Muscle of leg (tissue), 16 donors: ENCODE measurements around the gene GBE1. TPM values are rescaled to one million over a fixed set of nuclear protein-coding genes. Genes with fewer than 3 reads are reported as not detected.

Experiments used
- DNase-seq: peaks from one replicate; pipeline ENCODE4 v3.0.0; 2013
- H3K27ac ChIP-seq: one replicate; pipeline ENCODE4 v1.5.1; 2013; ENCODE audit warnings: mild to moderate bottlenecking, low read length, control low read depth
- H3K27me3 ChIP-seq: one replicate; pipeline ENCODE4 v1.6.1; 2013; ENCODE audit warnings: low read length; ENCODE audit not compliant: control insufficient read depth, insufficient read depth
- H3K36me3 ChIP-seq: one replicate; pipeline ENCODE4 v1.6.1; 2013; ENCODE audit warnings: low read length; ENCODE audit not compliant: control insufficient read depth, insufficient read depth
- H3K4me1 ChIP-seq: one replicate; pipeline ENCODE4 v1.6.1; 2013; ENCODE audit warnings: low read length; ENCODE audit not compliant: control insufficient read depth, insufficient read depth
- H3K4me3 ChIP-seq: one replicate; pipeline ENCODE4 v1.5.1; 2013; ENCODE audit warnings: low read length, control low read depth
- H3K9me3 ChIP-seq: replicated peaks from 2 replicates; pipeline ENCODE4 v1.6.1; 2013; ENCODE audit warnings: low read depth, low read length; ENCODE audit not compliant: control insufficient read depth
- WGBS: methylation state at CpG from one replicate; pipeline ENCODE4 v1.1.5; 2013; ENCODE audit warnings: missing lambda C conversion rate; ENCODE audit not compliant: insufficient coverage; 5-methylcytosine and 5-hydroxymethylcytosine counted together
- long read RNA-seq, 11 donors: transcript quantifications; one replicate each; lab custom pipeline, GENCODE V29; 2026
- polyA plus RNA-seq, 8 donors: library from polyadenylated mRNA; unstranded; fragments of 120-200 nt; gene quantifications; one replicate each; pipeline versions ENCODE4 v1.2.1 to v1.2.3, GENCODE V29; 2013; ENCODE audit warnings: inconsistent platforms in 1 of 8, low replicate concordance in 1 of 8; ENCODE audit not compliant: insufficient read length in 8 of 8, insufficient read depth in 1 of 8
- total RNA-seq: library from RNA; stranded (reverse); fragments of 120-200 nt; gene quantifications from one replicate; pipeline ENCODE4 v1.2.4, GENCODE V29; 2013

Gene GBE1
- total RNA-seq = 8.8 TPM
- polyA plus RNA-seq = 10 to 100 TPM in 4 of 8 donors, 1 to 10 TPM in 4; 8.1 to 11.2 (median 10.0) TPM
- long read RNA-seq, donor 1 = 0 reads
- long read RNA-seq, donor 2 = 0 reads
- long read RNA-seq, donor 3, partial matches to known transcripts = 5 of 5 reads
- long read RNA-seq, donor 3, other reads (novel, unspliced or antisense) = 0 of 5 reads
- long read RNA-seq, donor 4, partial matches to known transcripts = 0 of 2 reads
- long read RNA-seq, donor 4, other reads (novel, unspliced or antisense) = 0 of 2 reads
- long read RNA-seq, donor 5, transcript GBE1-201 (16 exons, 3,461 nt) = major isoform, 6 of 26 reads
- long read RNA-seq, donor 5, partial matches to known transcripts = 20 of 26 reads
- long read RNA-seq, donor 5, other reads (novel, unspliced or antisense) = 0 of 26 reads
- long read RNA-seq, donor 6, partial matches to known transcripts = 9 of 11 reads
- long read RNA-seq, donor 6, other reads (novel, unspliced or antisense) = 0 of 11 reads
- long read RNA-seq, donor 7, partial matches to known transcripts = 5 of 7 reads
- long read RNA-seq, donor 7, other reads (novel, unspliced or antisense) = 0 of 7 reads
- long read RNA-seq, donor 8, partial matches to known transcripts = 0 of 2 reads
- long read RNA-seq, donor 8, other reads (novel, unspliced or antisense) = 0 of 2 reads
- long read RNA-seq, donor 9, partial matches to known transcripts = 0 of 1 reads
- long read RNA-seq, donor 9, other reads (novel, unspliced or antisense) = 0 of 1 reads
- long read RNA-seq, donor 10, partial matches to known transcripts = 0 of 3 reads
- long read RNA-seq, donor 10, other reads (novel, unspliced or antisense) = 0 of 3 reads
- long read RNA-seq, donor 11, partial matches to known transcripts = 5 of 6 reads
- long read RNA-seq, donor 11, other reads (novel, unspliced or antisense) = 0 of 6 reads

DNA sequence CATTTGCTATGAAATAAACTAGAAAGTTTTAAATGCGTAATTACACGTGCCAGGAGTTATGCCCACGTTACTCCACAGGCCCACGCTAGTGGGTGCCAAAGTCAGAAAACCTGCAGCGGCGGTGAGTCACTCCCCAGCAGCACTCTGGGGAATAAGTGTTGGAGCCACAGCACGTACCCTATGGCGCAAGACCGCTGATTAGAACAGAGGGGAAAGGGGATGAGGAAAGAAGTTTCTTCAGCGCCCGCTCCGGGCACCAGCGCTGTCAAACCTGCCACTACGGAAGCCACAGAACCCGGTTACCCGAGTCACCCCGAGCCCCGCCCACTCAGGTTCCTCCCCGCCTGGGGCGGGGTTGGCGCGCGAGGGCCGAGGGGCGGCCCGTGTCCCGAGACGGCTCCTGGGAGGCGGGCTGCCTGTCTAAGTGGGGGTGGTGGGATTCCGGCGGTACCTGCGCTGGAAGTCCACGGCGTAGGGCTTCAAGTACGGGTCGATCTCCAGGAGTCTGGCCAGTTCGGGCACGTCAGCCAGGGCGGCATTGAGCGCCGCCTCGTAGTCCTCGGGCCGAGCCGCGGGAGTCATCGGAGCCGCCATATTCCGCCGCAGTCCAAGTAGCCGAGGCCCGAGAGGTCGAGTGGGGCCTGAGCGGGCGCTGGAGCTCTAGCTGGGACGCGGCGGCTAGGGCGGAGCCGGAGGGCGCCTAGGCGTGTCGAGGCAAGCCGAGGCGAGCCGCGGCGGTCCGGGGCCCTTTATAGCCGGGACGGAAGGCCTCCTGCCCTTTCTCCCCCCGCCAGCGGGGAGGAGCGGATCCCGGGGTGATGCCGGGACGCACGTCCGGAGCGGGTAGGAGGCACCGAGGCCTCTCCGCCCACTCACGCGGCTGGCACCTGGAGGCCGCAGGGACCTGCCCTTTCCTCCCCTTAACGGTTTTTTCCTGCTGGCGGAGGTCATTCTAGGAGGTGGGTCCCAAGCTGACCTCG lies at the start of gene GBE1:
GBE1 (minus strand) TSS at position 722 of the 980 bp plus-strand sequence; CDS start at position 594, 128 bp downstream.
- under 1% methylated on average over 85 of the region's 88 CpGs for WGBS
- Histone ChIP-seq H3K4me3 (peak within 1 kb of the TSS; percentile 79), H3K36me3 (no peaks in the 10 kb centered on the region), H3K4me1 (no peaks in the 10 kb centered on the region), H3K27ac (peak within 1 kb of the TSS; percentile 96), H3K9me3 (no peaks in the 10 kb centered on the region), H3K27me3 (no peaks in the 10 kb centered on the region)
- DNase-seq = peak; percentile 96

DNA sequence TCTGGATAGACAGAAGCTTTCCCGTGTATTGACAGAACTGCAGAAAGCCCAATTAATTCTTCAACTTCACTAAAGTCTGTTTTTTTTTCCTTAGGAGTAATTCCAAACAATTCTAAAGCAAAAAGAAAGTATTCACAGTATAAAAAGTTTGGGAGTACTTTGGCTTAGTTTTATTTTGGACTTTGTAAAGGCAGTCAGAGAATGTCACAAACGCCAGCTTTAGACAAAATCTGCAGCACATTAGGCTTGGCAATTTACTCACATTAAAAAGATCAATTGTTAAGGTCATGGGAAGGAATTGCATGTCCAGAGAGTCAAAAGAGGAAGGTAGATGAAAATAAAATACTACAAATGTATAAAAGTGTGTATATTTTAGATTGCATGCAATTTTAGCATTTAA lies 47.5 kb upstream of the GBE1 start:
- no peak overlapping the region for H3K27ac ChIP-seq
- H3K4me3 ChIP-seq = no peak overlapping the region
- no peaks in the 10 kb centered on the region for H3K9me3 ChIP-seq
- H3K4me1 ChIP-seq = no peaks in the 10 kb centered on the region
- no CpG with 5 or more reads among the region's 2 CpGs for WGBS
- no peaks in the 10 kb centered on the region for H3K27me3 ChIP-seq
- no peaks in the 10 kb centered on the region for H3K36me3 ChIP-seq
- no peak for DNase-seq

DNA sequence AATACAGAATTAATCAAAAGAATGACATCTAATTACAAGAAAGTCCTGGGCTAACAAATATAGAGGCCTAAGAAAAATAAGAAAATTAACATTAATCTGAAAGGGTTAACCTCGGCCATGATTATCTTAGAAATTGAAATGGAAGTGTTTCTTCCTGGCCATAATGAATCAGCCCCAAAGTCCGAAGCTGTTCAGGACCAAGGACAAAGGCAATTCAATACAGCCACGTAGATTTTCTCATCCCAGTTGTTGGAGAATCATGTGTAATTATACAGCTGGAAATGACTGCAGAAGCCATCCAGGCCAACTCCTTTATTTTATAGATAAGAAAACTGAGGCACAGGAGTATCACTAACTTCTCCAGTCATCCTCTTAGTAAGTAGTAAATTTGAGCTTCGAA lies 38.0 kb upstream of the GBE1 start:
- Histone ChIP-seq H3K27me3 (no peaks in the 10 kb centered on the region), H3K4me3 (no peak overlapping the region), H3K4me1 (no peaks in the 10 kb centered on the region), H3K36me3 (no peaks in the 10 kb centered on the region), H3K27ac (no peak overlapping the region), H3K9me3 (no peaks in the 10 kb centered on the region)
- DNase-seq = no peak
- WGBS = no CpG with 5 or more reads among the region's 4 CpGs

DNA sequence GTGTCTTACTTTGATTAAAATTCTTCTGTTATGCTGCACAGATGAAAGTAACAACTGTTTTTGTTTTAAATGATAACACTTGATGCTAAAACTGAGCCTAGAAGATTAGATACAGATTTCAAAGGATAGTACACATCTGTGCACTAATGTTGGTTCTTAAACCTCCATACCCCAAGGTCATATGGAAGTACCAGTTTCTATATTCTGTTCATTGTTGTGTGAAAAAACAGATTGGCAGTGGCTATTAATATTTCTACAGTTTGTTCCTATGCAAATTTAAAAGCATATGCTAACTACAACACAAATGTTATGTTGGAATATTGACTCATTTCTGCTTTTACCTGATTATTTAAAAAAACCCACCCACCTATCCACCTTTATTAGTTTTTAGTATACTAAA lies 32.0 kb upstream of the GBE1 start:
- Histone ChIP-seq H3K4me1 (no peaks in the 10 kb centered on the region), H3K27me3 (no peaks in the 10 kb centered on the region), H3K9me3 (no peaks in the 10 kb centered on the region), H3K27ac (no peak overlapping the region), H3K4me3 (no peak overlapping the region), H3K36me3 (no peaks in the 10 kb centered on the region)
- no peak for DNase-seq

DNA sequence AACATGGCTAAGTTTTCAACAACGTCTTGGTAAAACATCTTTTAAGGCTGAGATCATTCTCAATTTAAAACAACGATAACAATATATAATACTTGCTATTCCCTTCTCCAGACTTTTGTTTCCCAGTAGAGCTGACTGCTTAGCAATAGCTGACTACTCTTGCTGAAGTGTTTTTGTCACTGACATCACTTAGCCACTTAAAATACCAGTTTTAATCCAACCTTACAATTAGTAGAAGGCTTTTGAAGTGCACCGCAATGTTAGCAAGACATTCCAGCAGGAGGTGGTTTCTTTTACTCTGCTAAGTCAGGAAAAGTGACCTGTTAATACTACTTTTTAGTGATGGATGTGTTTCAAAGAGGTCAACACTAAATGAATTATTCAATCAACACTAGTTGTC lies 28.7 kb upstream of the GBE1 start:
- Histone ChIP-seq H3K36me3 (no peaks in the 10 kb centered on the region), H3K9me3 (no peaks in the 10 kb centered on the region), H3K27me3 (no peaks in the 10 kb centered on the region), H3K4me3 (no peak overlapping the region), H3K27ac (no peak overlapping the region), H3K4me1 (no peaks in the 10 kb centered on the region)
- peak; percentile 10 for DNase-seq
- WGBS = 30% methylated on average over 2 of the region's 3 CpGs

DNA sequence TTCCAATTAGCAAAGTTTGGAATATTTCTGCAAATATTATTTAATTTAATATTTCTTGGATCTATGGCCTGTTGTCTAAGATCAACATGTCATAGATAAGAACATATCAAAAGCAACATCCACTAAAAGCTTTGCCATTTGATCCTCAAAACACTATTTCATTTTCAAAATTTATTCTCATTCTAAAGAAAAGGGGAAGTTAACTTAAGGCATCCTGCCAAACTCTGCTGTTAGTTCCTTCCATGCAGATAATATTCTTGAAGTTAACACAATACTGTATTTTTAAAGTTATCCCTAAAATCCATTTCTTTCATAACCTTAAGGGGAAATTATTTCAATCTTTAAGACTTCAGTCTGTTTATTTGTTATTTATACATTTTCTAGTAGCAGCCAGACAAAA lies 28.2 kb upstream of the GBE1 start:
- H3K36me3 ChIP-seq = no peaks in the 10 kb centered on the region
- no peak overlapping the region for H3K27ac ChIP-seq
- no peak overlapping the region for H3K4me3 ChIP-seq
- H3K27me3 ChIP-seq = no peaks in the 10 kb centered on the region
- no peaks in the 10 kb centered on the region for H3K9me3 ChIP-seq
- peak; percentile 41 for DNase-seq
- no peaks in the 10 kb centered on the region for H3K4me1 ChIP-seq

DNA sequence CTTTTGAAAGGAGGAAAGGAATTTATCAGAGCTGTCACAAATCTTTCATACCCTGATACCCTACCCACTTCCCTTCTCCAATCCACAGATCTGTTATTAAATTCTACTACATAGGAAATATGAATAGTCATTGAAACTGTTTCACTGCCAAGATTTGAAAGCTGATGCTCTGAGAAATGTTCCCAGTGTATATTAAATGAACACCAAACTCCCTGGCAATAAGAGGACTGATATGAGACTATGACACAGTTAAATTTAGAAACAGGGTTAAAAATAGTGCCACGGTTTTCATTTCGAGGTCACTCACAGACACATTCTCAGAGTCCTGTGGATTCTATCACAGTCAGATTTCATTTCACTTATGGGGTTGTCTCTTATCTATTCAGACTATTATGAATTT lies 27.2 kb upstream of the GBE1 start:
- WGBS = no CpG with 5 or more reads among the region's 2 CpGs
- DNase-seq = peak; percentile 31
- Histone ChIP-seq H3K27ac (no peak overlapping the region), H3K4me3 (no peak overlapping the region), H3K9me3 (no peaks in the 10 kb centered on the region), H3K27me3 (no peaks in the 10 kb centered on the region), H3K36me3 (no peaks in the 10 kb centered on the region), H3K4me1 (no peaks in the 10 kb centered on the region)

DNA sequence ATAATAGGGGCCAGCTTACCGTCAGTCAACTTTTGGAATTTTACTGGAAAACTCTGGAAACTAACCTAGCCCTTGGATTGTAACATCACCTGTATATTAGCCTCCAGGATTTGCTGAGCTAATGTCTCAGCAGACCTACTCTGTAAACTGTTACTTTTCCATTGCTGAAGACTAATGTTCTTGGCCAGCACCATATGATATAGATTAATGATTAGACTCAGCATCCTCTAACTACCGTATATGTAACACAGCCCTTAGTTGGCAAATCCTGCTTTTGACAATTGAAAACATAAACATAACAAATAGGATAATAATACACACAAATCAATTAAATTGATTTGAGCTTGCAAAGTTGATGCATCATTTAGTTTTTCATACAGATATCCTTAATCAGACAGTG lies 26.6 kb upstream of the GBE1 start:
- Histone ChIP-seq H3K9me3 (no peaks in the 10 kb centered on the region), H3K36me3 (no peaks in the 10 kb centered on the region), H3K4me1 (no peaks in the 10 kb centered on the region), H3K27me3 (no peaks in the 10 kb centered on the region), H3K27ac (no peak overlapping the region), H3K4me3 (no peak overlapping the region)
- 75% methylated on average over 1 of the region's 2 CpGs for WGBS
- DNase-seq = no peak

DNA sequence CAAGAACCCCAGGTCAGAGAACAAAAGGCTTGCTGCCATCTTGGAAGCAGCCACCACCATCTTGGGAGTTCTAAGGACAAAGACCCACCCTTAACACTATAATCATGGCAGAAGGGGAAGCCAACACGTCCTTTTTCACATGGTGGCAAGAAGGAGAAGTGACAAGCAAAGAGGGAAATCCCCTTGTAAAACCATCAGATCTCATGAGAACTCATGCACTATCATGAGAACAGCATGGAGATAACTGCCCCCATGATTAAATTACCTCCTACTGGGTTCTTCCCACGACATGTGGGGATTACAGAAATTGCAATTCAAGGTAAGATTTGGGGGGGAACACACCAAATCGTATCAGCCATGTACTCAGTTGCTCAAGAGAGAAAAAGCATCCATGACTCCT lies 21.1 kb upstream of the GBE1 start:
- H3K4me3 ChIP-seq = no peak overlapping the region
- no peak for DNase-seq
- H3K27ac ChIP-seq = no peak overlapping the region
- H3K9me3 ChIP-seq = no peaks in the 10 kb centered on the region
- no peaks in the 10 kb centered on the region for H3K27me3 ChIP-seq
- no CpG with 5 or more reads among the region's 3 CpGs for WGBS
- H3K36me3 ChIP-seq = no peaks in the 10 kb centered on the region
- H3K4me1 ChIP-seq = no peaks in the 10 kb centered on the region
